Peyer's patch (tissue), 4 donors: ENCODE data around the gene RHO. TPM values are rescaled to one million over a fixed set of nuclear protein-coding genes. Genes with fewer than 3 reads are reported as not detected.
A peak's percentile ranks its signal among the peaks of the same experiment; 100 is the strongest.
"Not testable (repeated sequence)": the region's sequence is repeated elsewhere in the genome, so short reads cannot be mapped to it uniquely, and the experiment has no call there.

Source experiments
- DNase-seq, 3 donors: peaks; one replicate each; pipeline ENCODE4 v3.0.0-alpha.2; 2017 to 2019
- H3K27ac ChIP-seq, 4 donors: fragments of 200-600 bp; sonication (generic); one replicate each; pipeline ENCODE4 v1.5.1; 2016 to 2019
- H3K27me3 ChIP-seq, 2 donors: fragments of 200-600 bp; sonication (generic); one replicate each; pipeline ENCODE4 v1.5.1; 2019
- H3K36me3 ChIP-seq, 3 donors: fragments of 200-600 bp; sonication (generic); one replicate each; pipeline ENCODE4 v1.5.1; 2016 to 2019
- H3K4me1 ChIP-seq, 4 donors: fragments of 200-600 bp; sonication (generic); one replicate each; pipeline ENCODE4 v1.5.1; 2016 to 2019
- H3K4me3 ChIP-seq, 4 donors: fragments of 200-600 bp; sonication (generic); 1 replicate in 3 of 4; 2 replicates in 1 of 4; pipeline ENCODE4 v1.5.1; 2016 to 2019; ENCODE audit warnings: mild to moderate bottlenecking in 1 of 4
- H3K9me3 ChIP-seq, 4 donors: fragments of 200-600 bp; sonication (generic); one replicate each; pipeline ENCODE4 v1.5.1; 2016 to 2019; ENCODE audit warnings: mild to moderate bottlenecking in 1 of 4
- CTCF ChIP-seq, 6 experiments: fragments of 450-650 bp in 4 of 6; fragments of 200-600 bp in 2 of 6; sonication (generic) in 1 of 6; IDR thresholded peaks; one replicate each; pipeline ENCODE4 v1.5.1; 2017 to 2019; ENCODE audit warnings: antibody characterized with exemption in 6 of 6, mild to moderate bottlenecking in 3 of 6, moderate library complexity in 1 of 6
- POLR2A ChIP-seq, 2 donors: fragments of 450-650 bp; IDR thresholded peaks; one replicate each; pipeline ENCODE4 v1.5.1; 2017; ENCODE audit warnings: antibody characterized with exemption in 2 of 2, mild to moderate bottlenecking in 2 of 2, moderate library complexity in 2 of 2
- total RNA-seq, 4 donors: library from RNA; depleted of rRNA; stranded (reverse); fragments of >200 nt; gene quantifications; one replicate each; pipeline ENCODE4 v1.1.0, GENCODE V29; 2016

The RHO gene
- not detected for total RNA-seq

GRCh38 chr3:129528589-129529100, at the start of gene RHO:
Gene RHO (plus strand): TSS chr3:129528639. CDS start chr3:129528734, 95 bp downstream.
- DNase-seq, result no peak
- TF ChIP-seq POLR2A (IDR thresholded peaks at IDR 0.05) (no peak), CTCF (IDR thresholded peaks at IDR 0.05) (no peak)
- no peak within 1 kb of the TSS for H3K27ac ChIP-seq
- no peaks in the 10 kb centered on the region for H3K36me3 ChIP-seq
- H3K4me3 ChIP-seq, result no peak within 1 kb of the TSS
- H3K4me1 ChIP-seq, result peaks cover 0 to 4% (median 0%) of the 10 kb centered on the region in 4 donors
- H3K27me3 ChIP-seq, result no peaks in the 10 kb centered on the region
- no peaks in the 10 kb centered on the region for H3K9me3 ChIP-seq

- not testable (repeated sequence) for DNase-seq
- peaks cover 0 to 37% (median 0%) of the 10 kb centered on the region in 3 donors for H3K36me3 ChIP-seq
Observed at GRCh38 chr3:129481225-129481765, 47.1 kb upstream of the RHO start.

GRCh38 chr3:129481766-129482332, 46.6 kb upstream of the RHO start:
- Histone ChIP-seq H3K27me3 (no peaks in the 10 kb centered on the region), H3K4me1 (peaks cover 0 to 5% (median 0%) of the 10 kb centered on the region in 4 donors), H3K36me3 (peaks cover 0 to 31% (median 0%) of the 10 kb centered on the region in 3 donors), H3K9me3 (no peaks in the 10 kb centered on the region), H3K4me3 (no peak overlapping the region), H3K27ac (peak overlapping the region; percentile 27 to 60 (median 42))
- TF ChIP-seq CTCF (IDR thresholded peaks at IDR 0.05) (no peak), POLR2A (IDR thresholded peaks at IDR 0.05) (no peak)
- peak in 2 of 3 donors; percentile 46 to 59 for DNase-seq

More at GRCh38 chr3:129481225-129481765, 47.1 kb upstream of the RHO start:
- not testable (repeated sequence) for H3K4me3 ChIP-seq, H3K9me3 ChIP-seq, H3K27me3 ChIP-seq, H3K4me1 ChIP-seq
- peak overlapping the region in 3 of 4 donors; percentile 30 to 60 (median 54) for H3K27ac ChIP-seq

GRCh38 chr3:129482721-129483120, 45.7 kb upstream of the RHO start:
- Histone ChIP-seq H3K27ac (no peak overlapping the region), H3K4me1 (peaks cover 0 to 5% (median 0%) of the 10 kb centered on the region in 4 donors), H3K36me3 (peaks cover 0 to 23% (median 0%) of the 10 kb centered on the region in 3 donors), H3K27me3 (no peaks in the 10 kb centered on the region), H3K9me3 (no peaks in the 10 kb centered on the region), H3K4me3 (no peak overlapping the region)
- TF ChIP-seq POLR2A (IDR thresholded peaks at IDR 0.05) (no peak), CTCF (IDR thresholded peaks at IDR 0.05) (no peak)
- DNase-seq, result no peak

GRCh38 chr3:129483870-129484269, 44.6 kb upstream of the RHO start:
- Histone ChIP-seq H3K9me3 (no peaks in the 10 kb centered on the region), H3K4me1 (peaks cover 0 to 5% (median 0%) of the 10 kb centered on the region in 4 donors), H3K27me3 (no peaks in the 10 kb centered on the region), H3K27ac (no peak overlapping the region), H3K4me3 (no peak overlapping the region), H3K36me3 (peaks cover 0 to 17% (median 0%) of the 10 kb centered on the region in 3 donors)
- TF ChIP-seq POLR2A (IDR thresholded peaks at IDR 0.05) (no peak), CTCF (IDR thresholded peaks at IDR 0.05) (no peak)
- DNase-seq, result no peak

- not testable (repeated sequence) for H3K36me3 ChIP-seq, H3K4me3 ChIP-seq
- H3K27ac ChIP-seq, result peak overlapping the region in 2 of 4 donors; percentile 68 to 73
Observed at GRCh38 chr3:129485146-129485545, 43.3 kb upstream of the RHO start.

More at GRCh38 chr3:129485146-129485545, 43.3 kb upstream of the RHO start:
- H3K9me3 ChIP-seq, H3K27me3 ChIP-seq, H3K4me1 ChIP-seq, DNase-seq: not testable (repeated sequence)
